ENCODE measurements around the gene SHROOM4. TPM values are rescaled to one million over a fixed set of nuclear protein-coding genes. Genes with fewer than 3 reads are reported as not detected.

SHROOM4 gene
- total RNA-seq, 1 experiment from 2014 or later, result not detected

GRCh38 chrX:50638123-50638522 is 175.9 kb downstream of the SHROOM4 start:
- H3K4me1 Mint-ChIP-seq (ENCODE audit: insufficient read depth, unreplicated experiment), result no peaks in the 10 kb centered on the region
- POLR2A ChIA-PET, result no interaction called here

GRCh38 chrX:50635817-50636365 is 178.1 kb downstream of the SHROOM4 start:
- Mint-ChIP-seq H3K4me3 (ENCODE audit: unreplicated experiment) (no peak overlapping the region), H3K27me3 (ENCODE audit: insufficient read depth, unreplicated experiment) (peaks cover 44% of the 10 kb centered on the region), H3K4me1 (ENCODE audit: insufficient read depth, unreplicated experiment) (no peaks in the 10 kb centered on the region), H3K27ac (ENCODE audit: low read depth, unreplicated experiment) (no peak overlapping the region), H3K36me3 (ENCODE audit: insufficient read depth, unreplicated experiment) (no peaks in the 10 kb centered on the region), H3K9me3 (ENCODE audit: unreplicated experiment) (peaks cover 11% of the 10 kb centered on the region)
- no TSS peak for BruUV-seq (replicated peaks)
- TF ChIP-seq CTCF (IDR thresholded peaks at IDR 0.05; ENCODE audit: unreplicated experiment), result no peak
- ChIA-PET CTCF (interaction anchor here (1.5 kb wide), 1 partner anchor 9 kb away, joined by 4 read pairs; no protein-coding TSS in a partner anchor), POLR2A (no interaction called here)
- intact Hi-C loops (cut with micrococcal nuclease), result no loop called here
- DNase-seq (ENCODE audit: unreplicated experiment), result no peak

More at GRCh38 chrX:50638123-50638522, 175.9 kb downstream of the SHROOM4 start:
- BruUV-seq (replicated peaks), result no TSS peak
- intact Hi-C loops (cut with micrococcal nuclease), result no loop called here
- H3K27ac Mint-ChIP-seq (ENCODE audit: low read depth, unreplicated experiment), result no peak overlapping the region
- no peak for DNase-seq (ENCODE audit: unreplicated experiment)
- peaks cover 11% of the 10 kb centered on the region for H3K9me3 Mint-ChIP-seq (ENCODE audit: unreplicated experiment)
- peaks cover 32% of the 10 kb centered on the region for H3K27me3 Mint-ChIP-seq (ENCODE audit: insufficient read depth, unreplicated experiment)
- no peak for TF ChIP-seq CTCF (IDR thresholded peaks at IDR 0.05; ENCODE audit: unreplicated experiment)
- CTCF ChIA-PET, result no interaction called here
- no peak overlapping the region for H3K4me3 Mint-ChIP-seq (ENCODE audit: unreplicated experiment)
- no peaks in the 10 kb centered on the region for H3K36me3 Mint-ChIP-seq (ENCODE audit: insufficient read depth, unreplicated experiment)

- peaks cover 50% of the 10 kb centered on the region for H3K27me3 Mint-ChIP-seq (ENCODE audit: insufficient read depth, unreplicated experiment)
- DNase-seq (ENCODE audit: unreplicated experiment), result no peak
- H3K27ac Mint-ChIP-seq (ENCODE audit: low read depth, unreplicated experiment), result no peak overlapping the region
- CTCF ChIA-PET, result interaction anchor here (0.7 kb wide), 1 partner anchor 786 kb away, joined by 3 read pairs; no protein-coding TSS in a partner anchor
- intact Hi-C loops (cut with micrococcal nuclease), result no loop called here
- peaks cover 11% of the 10 kb centered on the region for H3K9me3 Mint-ChIP-seq (ENCODE audit: unreplicated experiment)
- H3K36me3 Mint-ChIP-seq (ENCODE audit: insufficient read depth, unreplicated experiment), result no peaks in the 10 kb centered on the region
- TF ChIP-seq CTCF (IDR thresholded peaks at IDR 0.05; ENCODE audit: unreplicated experiment), result no peak
- no peaks in the 10 kb centered on the region for H3K4me1 Mint-ChIP-seq (ENCODE audit: insufficient read depth, unreplicated experiment)
- no TSS peak for BruUV-seq (replicated peaks)
- POLR2A ChIA-PET, result no interaction called here
- no peak overlapping the region for H3K4me3 Mint-ChIP-seq (ENCODE audit: unreplicated experiment)
Measured at GRCh38 chrX:50635162-50635561, 178.8 kb downstream of the SHROOM4 start.

GRCh38 chrX:50629774-50630173 is 184.2 kb downstream of the SHROOM4 start:
- Mint-ChIP-seq H3K4me3 (ENCODE audit: unreplicated experiment) (no peak overlapping the region), H3K27me3 (ENCODE audit: insufficient read depth, unreplicated experiment) (peaks cover 58% of the 10 kb centered on the region), H3K27ac (ENCODE audit: low read depth, unreplicated experiment) (no peak overlapping the region), H3K4me1 (ENCODE audit: insufficient read depth, unreplicated experiment) (no peaks in the 10 kb centered on the region), H3K36me3 (ENCODE audit: insufficient read depth, unreplicated experiment) (no peaks in the 10 kb centered on the region), H3K9me3 (ENCODE audit: unreplicated experiment) (no peaks in the 10 kb centered on the region)
- intact Hi-C loops (cut with micrococcal nuclease), result no loop called here
- ChIA-PET CTCF (no interaction called here), POLR2A (no interaction called here)
- no TSS peak for BruUV-seq (replicated peaks)
- DNase-seq (ENCODE audit: unreplicated experiment), result no peak
- TF ChIP-seq CTCF (IDR thresholded peaks at IDR 0.05; ENCODE audit: unreplicated experiment), result no peak
